NCI-H1694 (cell line): ENCODE data around the gene USP5.
A peak's percentile ranks its signal among the peaks of the same experiment; 100 is the strongest.
"Not testable (repeated sequence)": the region's sequence is repeated elsewhere in the genome, so short reads cannot be mapped to it uniquely, and the experiment has no call there.

Experiments used
- DNase-seq: peaks from one replicate; lab custom pipeline; 2025; lab: John Stamatoyannopoulos, UW

The USP5 gene

GRCh38 chr12:6865307-6865706 lies 13.4 kb downstream of the USP5 start:
- DNase-seq: not testable (repeated sequence)

- no peak for DNase-seq
Measured at GRCh38 chr12:6866163-6866919, 14.4 kb downstream of the USP5 start.

GRCh38 chr12:6866920-6867412 lies 15.0 kb downstream of the USP5 start:
- DNase-seq: no peak

GRCh38 chr12:6867413-6868210 lies 15.7 kb downstream of the USP5 start, which contains the start of gene TPI1:
Gene TPI1, plus strand, starts transcription at chr12:6867531. Its CDS starts 36 bp downstream, at chr12:6867567.
- DNase-seq: peak; percentile 75

- DNase-seq: no peak
Measured at GRCh38 chr12:6868211-6869048, 16.5 kb downstream of the USP5 start.

GRCh38 chr12:6869049-6870021 lies 17.4 kb downstream of the USP5 start:
- DNase-seq: peak; percentile 94

GRCh38 chr12:6870304-6870703 lies 18.4 kb downstream of the USP5 start:
- DNase-seq: not testable (repeated sequence)

GRCh38 chr12:6871052-6871957 lies 19.4 kb downstream of the USP5 start:
- no peak for DNase-seq

- DNase-seq: peak; percentile 61
Measured at GRCh38 chr12:6872073-6873048, 20.4 kb downstream of the USP5 start.

- DNase-seq: peak; percentile 97
Measured at GRCh38 chr12:6873094-6874014, 21.4 kb downstream of the USP5 start, which contains the start of gene SPSB2. Gene SPSB2, minus strand, starts transcription at chr12:6873303. Its CDS starts 402 bp downstream, at chr12:6872901.

GRCh38 chr12:6874015-6874368 lies 22.0 kb downstream of the USP5 start:
- DNase-seq: not testable (repeated sequence)

- not testable (repeated sequence) for DNase-seq
Measured at GRCh38 chr12:6879824-6880223, 27.9 kb downstream of the USP5 start.

- DNase-seq: no peak
Measured at GRCh38 chr12:6883252-6883651, 31.3 kb downstream of the USP5 start.

- no peak for DNase-seq
Measured at GRCh38 chr12:6883683-6884082, 31.7 kb downstream of the USP5 start.

- DNase-seq: no peak
Measured at GRCh38 chr12:6884539-6884938, 32.6 kb downstream of the USP5 start.

- not testable (repeated sequence) for DNase-seq
Measured at GRCh38 chr12:6886206-6886999, 34.5 kb downstream of the USP5 start.

- DNase-seq: no peak
Measured at GRCh38 chr12:6887460-6887859, 35.5 kb downstream of the USP5 start.
